AG20443 (cell line): ENCODE results near the gene TSC22D1.
A peak's percentile ranks its signal among the peaks of the same experiment; 100 is the strongest.
"Not testable (repeated sequence)": the region's sequence is repeated elsewhere in the genome, so short reads cannot be mapped to it uniquely, and the experiment has no call there.

Source experiments
- DNase-seq: peaks from one replicate; pipeline ENCODE4 v3.0.0; 2012; ENCODE audit warnings: low spot score, mixed read lengths

Gene TSC22D1

DNA sequence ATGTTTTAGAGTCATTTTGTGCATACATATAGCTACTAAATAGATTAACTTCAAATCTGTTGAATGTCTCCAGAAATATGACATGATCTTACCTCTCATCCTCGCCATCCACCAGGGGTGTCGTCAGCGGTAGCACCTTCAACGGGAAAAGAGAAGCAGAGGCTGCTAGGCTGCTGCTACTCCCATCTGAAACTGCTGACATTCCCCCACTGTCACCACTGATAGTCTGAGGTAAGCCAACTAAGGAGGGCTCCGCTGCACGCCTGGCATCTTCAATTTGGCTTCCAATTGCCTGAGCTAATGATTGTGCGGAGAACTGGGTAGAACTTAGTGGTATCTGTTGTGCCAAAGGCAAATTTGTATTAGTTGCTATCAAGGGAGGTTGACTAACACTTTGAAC lies 3.1 kb downstream of the TSC22D1 start:
- no peak for DNase-seq

DNA sequence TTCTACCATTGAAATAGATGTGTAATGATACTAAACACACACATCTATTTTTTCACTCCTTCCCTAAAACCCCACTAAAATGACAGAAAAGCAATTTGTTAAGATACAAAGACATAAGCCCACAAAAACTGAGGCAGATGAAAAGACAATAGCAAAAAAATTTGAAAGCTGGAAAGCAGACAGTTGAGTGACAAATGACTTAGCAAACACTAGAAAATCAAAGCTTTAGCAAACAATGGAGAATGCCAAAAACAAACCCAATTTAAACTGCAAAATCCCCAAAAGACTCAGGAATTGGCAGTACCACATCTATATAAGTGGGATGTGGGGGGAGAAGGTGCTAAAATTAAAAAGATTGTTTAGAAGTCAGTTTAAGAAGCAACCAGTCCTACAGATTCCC lies 9.5 kb downstream of the TSC22D1 start:
- DNase-seq: no peak

DNA sequence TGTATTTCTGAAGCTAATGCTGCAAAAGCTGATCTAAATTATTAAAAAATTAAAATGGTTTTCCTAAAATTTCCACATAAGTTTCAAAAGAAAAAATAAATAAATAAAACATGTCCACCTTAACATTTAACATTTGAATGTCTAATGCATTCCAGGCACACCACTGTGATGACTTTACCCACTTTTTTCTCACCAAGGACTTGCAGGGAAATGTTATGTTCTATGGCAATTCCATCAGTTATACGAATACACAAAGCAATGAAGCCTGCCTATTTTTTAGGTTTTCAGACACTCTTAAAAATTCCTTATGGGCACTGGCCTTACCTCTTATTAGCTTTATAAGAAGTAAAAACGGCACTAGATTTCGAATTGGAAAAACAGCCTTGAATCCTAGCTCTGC lies 10.2 kb downstream of the TSC22D1 start:
- DNase-seq: no peak

DNA sequence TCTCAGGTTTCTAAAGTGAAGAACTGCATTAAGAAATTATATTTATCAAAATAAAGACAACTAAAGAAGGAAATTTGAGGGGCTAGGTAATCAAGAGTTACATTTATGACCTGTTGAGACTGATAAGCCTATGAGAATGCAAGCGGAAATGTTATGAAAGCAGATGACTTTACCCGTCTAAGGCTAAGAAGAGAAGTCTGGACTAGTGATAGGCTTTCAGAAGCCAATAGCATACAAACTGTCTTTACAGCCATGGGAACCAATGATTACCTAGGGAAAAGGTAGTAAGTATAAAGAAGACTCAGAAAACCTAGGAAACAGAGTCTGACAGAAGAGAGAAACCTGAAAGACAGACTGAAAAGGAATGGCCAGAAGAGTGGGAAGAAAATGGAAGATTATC lies 11.2 kb downstream of the TSC22D1 start:
- no peak for DNase-seq

DNA sequence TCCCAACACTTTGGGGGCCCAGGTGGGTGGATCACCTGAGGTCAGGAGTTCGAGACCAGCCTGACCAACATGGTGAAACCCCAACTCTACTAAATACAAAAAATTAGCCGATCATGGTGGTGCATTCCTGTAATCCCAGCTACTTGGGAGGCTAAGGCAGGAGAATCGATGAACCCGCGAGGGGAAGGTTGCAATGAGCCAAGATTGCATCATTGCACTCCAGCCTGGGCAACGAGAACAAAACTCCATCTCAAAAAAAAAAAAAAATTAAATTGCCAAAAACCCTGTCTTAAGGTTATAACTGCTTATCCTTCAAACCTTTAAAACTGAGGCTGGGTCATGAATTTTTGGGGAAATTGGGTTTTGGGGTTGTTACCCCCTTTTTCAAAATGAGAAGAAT lies 13.3 kb downstream of the TSC22D1 start:
- not testable (repeated sequence) for DNase-seq

DNA sequence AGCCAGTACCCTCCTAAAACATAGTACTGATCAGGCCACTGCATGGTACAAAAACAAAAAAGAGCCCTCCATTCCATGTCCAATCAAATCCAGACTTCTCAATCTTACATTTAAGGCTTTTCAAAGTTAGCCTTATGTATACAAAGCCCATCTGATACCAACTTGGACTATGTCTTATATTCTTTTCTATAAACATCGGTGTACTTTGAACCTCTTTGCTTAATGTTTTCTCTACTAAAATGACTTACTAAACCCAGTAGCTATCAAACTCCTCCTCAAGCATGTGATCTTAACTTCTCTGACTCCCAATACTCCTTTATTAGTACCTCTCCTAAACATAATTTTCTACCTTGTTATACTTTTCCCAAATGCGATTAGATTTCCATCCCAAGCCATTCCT lies 14.8 kb downstream of the TSC22D1 start:
- no peak for DNase-seq

DNA sequence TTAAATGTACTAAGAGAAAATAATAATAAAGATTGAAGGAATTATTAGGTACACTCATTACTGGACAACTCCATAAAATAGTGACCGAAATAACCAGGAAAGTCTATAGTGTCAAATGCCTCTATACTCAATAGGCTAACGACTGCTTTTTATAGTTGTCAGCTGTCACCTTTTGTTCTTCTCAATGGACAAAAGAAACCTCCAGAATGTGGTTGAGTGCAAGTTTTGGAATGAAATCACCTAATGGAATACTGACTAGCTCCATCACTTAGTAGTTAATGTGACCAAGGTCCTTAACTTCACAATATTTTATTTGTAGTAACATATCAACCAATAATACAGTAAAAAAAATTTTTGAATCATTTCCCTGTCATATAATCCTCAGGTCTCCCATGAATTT lies 18.1 kb downstream of the TSC22D1 start:
- no peak for DNase-seq

DNA sequence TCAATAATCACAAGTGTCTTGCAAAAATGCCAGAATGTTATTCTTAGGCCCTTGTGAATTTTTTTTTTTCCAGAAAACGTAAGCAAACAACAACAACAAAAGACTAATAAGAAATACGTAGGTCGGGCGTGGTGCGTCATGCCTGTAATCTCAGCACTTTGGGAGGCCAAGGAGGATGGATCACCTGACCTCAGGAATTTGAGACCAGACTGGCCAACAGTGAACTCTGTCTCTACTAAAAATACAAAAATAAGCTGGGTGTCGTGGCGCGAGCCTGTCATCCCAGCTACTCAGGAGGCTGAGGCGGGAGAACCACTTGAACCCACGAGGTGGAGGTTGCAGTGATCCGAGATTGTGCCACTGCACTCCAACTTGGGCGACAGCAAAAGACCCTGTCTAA lies 20.9 kb downstream of the TSC22D1 start:
- no peak for DNase-seq

DNA sequence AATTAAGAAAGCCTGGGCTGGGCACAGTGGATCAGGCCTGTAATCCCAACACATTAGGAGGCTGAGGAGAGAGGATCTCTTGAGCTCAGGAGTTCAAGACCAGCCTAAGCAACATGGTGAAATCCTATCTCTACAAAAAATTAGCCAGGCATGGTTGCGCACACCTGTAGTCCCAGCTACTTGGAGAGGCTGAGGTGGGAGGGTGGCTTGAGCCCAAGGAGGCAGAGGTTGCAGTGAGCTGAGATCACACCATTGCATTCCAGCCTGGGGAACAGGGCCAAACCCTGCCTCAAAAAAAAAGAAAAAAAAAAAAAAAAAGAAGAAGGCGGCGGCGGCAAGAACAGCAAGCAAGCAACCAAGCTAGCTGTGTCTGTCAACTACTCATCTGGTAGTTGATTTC lies 26.7 kb downstream of the TSC22D1 start:
- no peak for DNase-seq

DNA sequence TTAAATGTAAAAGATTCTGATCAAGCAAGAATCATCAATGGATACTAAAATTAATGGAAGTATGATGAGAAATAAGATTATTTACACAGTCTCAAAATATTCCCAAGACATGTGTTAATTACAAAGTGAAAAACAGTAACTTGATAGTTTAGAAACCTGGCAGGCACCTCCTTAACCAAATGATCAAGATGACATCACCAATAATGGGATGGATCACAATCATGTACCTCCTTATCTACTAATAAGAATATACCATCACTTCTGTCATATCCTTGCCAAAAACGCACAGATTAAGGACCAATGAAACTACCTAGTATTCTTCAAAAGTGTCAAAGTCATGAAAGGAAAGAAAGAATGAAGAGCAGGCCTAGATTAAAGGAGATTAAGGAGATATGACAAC lies 30.0 kb downstream of the TSC22D1 start:
- DNase-seq: no peak

DNA sequence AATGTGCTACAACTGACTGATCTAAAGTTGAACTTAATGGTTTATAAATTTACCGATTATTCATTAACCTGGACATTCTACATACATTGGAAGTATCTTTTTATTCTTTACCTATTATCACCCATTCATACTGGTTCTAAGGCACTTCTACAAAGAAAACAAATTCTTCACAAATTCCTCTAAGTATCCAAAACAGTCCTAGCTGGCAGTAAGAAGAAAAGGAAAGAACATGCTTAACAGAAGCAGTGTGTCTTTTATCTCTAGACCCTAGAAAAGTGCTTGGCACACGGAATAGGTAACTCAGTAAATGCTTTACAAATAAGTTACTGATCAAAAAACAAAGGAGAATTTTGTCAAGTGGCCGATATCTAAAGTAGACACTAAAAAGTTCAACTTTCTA lies 32.8 kb downstream of the TSC22D1 start:
- no peak for DNase-seq

DNA sequence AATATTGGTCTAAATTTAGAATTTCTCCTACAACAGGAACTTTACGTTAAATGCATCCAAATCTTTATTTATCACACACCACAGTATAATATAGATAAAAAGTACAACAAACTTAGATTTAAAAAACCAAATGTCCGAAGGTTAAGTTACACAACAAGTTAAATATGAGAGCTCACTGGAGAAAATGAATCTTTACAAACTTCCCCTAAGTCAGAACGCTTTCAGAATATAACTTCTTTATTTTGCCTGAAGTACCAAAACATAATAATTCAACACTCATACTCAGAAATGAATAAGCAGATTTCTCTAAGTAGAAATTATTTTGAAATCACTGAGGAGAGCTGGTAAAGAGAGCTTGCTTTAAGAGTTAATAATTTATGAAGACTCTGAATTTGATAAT lies 33.8 kb downstream of the TSC22D1 start:
- no peak for DNase-seq

DNA sequence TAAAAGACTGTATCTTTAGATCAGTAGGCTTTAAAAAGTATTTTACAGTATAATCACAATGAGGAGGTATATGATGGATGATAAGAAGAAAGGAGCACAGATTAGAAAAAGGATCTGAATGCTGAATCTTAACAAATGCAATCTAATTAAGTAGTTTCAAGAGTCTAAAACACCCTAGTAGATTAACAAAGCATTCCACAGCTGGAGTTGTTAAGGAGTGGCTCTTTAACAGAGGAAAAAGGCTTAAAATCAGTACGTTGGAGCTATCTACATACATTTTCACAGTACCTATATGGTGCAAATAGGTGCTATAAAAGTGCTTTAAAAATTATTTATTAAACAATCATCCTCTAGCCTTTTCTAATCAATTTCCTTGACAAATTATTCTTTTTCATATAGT lies 34.5 kb downstream of the TSC22D1 start:
- no peak for DNase-seq

DNA sequence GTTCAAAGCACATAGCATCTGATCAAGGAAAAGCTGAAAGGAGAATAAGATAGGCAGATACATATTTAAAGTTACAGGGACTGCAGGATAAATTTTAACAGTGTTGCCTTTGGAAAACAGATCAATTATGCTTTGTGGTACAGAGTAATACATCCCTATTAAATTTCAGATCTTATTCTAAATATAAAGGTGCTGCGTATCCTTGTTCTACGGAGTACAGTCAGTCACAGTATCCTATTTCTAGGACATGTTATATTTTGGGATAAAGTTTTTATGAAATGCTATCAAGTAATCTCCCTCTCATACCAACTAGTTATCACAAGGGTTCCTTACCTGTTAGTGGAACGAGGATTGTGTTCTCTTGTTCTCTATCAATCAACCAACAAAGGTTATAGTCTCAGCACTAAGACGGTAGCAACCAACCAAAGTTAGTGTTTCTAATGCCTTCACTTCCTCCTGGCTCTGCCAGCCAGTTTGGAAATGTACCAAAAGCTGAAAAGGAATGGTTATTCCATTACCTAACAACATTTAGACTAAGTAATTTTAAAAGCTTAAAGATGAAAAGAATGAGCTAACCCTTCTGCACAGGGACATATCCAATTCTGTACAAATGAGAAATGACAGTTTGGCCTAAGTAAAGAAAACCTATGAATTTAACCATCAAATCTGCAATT lies 35.2 kb downstream of the TSC22D1 start:
- DNase-seq: no peak

DNA sequence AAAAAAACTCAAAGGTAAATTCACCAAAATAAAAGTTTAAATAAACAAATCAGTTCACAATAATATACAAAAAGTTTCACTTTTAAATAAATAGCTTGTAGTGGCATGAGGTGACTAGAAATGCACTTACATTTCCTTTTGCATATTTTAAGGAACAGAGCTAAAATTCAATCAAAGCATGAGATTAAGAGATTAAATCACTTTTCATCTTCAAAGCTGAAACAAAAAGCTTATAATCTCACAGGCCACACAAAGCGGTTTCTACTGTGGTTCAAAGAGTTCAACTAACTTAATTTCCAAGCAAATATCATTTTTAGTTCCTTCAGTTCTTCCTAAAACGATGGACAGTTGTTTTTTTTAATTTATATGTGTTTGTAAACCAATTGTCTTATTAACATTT lies 38.9 kb downstream of the TSC22D1 start:
- DNase-seq: no peak

DNA sequence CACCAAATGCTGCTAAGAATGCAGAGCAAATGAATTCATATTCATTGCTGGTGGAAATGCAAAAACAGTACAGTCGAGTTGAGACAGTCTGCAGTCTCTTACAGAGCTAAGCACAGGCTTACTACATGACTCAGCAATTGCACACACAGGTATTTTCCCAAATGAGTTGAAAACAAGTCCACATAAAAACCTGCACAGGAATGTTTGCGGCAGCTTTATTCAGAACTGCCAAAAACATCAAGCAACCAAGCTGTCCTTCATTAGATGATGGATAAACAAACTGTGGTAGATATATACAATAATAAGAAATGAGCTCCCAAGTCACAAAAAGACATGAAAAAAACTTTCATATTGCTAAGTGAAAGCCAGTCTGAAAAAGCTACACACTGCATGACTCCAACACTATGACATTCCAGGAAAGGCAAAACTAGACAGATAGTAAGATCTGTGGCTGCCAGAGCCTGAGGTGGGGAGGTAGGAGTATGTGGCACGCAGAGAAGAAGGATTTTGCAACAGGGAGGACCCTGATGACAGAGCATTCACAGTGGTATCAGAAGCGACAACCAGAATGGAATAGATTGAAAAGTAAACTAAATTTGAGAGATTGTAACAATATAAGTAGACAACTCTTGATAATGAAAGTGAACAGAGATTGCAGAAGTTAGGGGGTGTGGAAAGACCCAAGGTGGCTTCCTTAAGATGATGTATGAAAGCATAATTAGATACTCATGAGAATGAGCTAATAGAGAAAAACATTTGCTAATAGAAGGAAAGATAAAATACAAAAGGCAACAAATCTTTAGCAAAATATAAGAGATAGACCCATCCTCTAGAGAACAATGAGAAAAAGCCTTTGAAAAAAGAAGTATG lies 52.7 kb downstream of the TSC22D1 start:
- DNase-seq: peak; percentile 29

DNA sequence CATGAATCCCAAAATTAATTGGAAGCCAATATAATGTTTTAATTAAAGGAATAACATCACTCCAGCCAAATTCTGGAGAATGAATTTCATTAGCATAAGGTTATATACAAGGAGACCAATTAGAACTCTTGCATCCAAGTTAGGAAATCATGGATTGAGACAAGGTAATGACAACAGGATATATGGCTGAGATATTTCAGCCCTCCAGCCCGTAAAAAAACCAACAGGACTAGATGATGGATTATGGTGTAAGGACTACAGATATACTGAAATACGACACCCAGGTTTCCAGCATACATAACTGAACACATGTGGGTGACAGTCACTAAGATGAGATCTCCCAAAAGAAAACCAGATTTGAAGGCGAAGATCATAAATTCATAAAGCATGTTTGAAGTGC lies 56.5 kb downstream of the TSC22D1 start:
- no peak for DNase-seq

DNA sequence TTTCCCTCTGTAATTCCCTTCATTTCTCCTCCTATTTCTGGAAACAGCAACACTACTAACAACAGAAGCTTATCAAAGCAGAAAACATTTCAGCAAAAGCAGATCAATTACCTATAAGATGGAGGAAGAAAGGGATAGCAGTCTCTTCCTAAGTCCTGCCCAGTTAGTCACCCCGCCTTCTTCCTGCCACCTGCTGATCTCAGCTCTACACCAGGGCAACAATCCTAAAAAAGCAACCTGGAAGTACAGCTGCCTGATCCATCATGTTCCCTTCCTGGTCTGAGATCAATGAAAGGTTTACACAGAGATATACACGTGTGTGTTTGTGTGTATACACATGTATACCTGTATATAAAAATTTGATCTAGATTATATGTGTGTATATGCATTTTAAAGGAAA lies 59.4 kb downstream of the TSC22D1 start:
- no peak for DNase-seq

DNA sequence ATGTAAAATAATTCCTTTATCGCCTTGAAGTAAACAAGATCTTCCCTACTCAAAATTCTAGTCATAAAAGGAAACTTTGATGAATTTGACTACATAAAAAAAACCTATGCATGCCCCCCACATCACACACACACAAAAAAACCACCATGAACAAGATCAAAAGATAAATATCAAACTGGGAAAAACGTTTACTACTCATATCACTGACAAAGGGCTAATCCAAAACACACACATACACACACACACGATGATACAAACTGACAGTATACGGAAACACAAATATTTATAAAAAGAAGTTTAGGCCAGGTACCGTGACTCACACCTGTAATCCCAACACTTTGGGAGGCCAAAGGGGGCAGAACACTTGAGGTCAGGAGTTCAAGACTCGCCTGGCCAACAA lies 61.9 kb downstream of the TSC22D1 start:
- DNase-seq: no peak

DNA sequence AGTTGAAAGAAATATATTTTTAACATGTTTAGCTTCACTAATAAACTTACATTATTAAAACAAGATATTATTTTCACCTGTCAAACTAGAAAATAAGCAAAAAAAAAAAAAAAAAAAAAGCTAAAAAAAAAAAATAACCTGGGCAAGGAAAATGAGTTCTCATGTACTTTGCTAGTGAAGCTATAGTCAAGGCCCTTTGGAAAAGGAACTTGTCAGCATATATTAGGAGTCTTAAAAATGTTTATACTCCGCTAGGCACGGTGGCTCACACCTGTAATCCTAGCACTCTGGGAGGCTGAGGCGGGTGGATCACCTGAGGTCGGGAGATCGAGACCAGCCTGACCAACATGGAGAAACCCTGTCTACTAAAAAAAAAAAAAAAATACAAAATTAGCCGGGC lies 66.3 kb downstream of the TSC22D1 start:
- not testable (repeated sequence) for DNase-seq

DNA sequence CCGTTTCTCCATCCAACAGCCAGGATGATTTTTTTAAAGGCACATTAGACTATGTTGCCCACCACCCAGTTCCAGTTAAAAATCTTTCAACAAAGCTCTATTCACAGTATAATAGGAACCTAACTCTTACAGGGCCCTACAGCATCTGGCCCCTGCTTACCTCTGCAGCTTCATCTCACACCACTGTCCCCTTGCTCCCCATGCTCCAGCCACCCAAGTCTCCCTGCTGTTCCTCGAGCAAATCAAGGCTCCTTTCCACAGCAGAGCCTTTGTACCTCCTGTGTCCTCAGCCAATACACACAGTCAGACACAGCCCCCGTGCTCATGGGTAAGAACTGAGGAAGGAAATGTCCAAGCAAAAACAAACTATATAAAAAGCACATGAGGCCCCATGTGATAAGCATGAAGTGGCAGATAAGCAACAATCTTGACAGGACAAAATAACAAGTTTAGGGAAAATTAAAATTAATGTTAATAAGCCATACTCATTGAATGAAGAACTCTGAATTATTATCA lies 67.5 kb downstream of the TSC22D1 start:
- DNase-seq: no peak

DNA sequence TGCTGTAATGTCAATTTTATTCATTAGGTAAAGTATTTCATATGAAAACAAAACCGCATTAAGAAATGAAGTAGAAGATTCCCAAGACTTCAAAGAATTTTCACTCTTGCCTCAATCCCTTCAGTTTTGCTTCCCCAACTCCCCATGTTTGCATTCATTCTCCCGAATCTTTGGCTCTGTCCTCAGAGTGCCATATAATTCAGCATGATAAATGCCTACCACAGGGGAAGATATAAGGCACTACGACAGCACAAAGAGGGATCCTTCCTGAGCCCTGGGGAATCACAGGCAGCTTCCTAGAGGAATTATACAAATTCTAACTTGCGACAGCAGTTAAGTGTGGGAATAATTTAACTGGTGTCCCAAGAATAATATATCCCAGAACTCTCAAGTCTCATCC lies 68.5 kb downstream of the TSC22D1 start:
- no peak for DNase-seq

DNA sequence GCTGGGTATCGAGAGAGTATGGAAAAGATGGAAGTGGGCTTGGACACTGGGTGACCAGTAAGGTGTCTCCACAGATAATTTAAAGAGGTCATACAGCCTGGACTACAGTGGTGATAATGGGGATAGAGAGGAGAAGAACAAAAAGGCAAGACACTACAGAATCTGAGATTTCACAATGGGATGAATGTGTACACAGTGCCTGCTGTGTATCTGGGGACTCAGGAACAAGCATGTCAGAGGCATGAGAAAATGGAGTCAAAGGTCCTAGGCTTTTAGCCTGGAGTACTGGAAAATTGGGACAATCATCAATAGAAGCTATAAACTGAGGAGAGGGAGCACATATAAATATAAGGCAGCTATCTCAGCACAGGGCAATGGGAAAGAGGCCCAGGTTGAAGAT lies 69.4 kb downstream of the TSC22D1 start:
- no peak for DNase-seq

DNA sequence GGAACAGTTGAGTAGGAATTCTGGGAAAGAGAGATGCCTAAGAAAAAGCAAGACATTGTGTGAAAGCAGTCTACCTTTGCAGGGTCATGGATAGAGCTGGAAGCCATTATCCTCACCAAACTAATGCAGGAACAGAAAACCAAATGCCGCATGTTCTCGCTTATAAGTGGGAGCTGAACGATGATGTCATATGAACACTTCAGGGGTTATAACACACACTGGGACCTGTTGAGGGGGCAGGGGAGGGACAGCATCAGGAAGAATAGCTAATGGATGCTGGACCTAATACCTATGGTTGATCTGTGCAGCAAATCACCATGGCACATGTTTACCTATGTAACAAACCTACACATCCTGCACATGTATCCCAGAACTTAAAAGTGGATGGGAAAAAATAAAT lies 69.9 kb downstream of the TSC22D1 start:
- DNase-seq: no peak
